ENCODE measurements around the gene SLC9A2. TPM values are rescaled to one million over a fixed set of nuclear protein-coding genes. Genes with fewer than 3 reads are reported as not detected.

SLC9A2 gene
- total and polyA plus RNA-seq, 2 of the 13 experiments (the other 11 are each of a cell fraction or from before 2014, with no cell fraction given) = 0.02 TPM; not detected in 1

DNA sequence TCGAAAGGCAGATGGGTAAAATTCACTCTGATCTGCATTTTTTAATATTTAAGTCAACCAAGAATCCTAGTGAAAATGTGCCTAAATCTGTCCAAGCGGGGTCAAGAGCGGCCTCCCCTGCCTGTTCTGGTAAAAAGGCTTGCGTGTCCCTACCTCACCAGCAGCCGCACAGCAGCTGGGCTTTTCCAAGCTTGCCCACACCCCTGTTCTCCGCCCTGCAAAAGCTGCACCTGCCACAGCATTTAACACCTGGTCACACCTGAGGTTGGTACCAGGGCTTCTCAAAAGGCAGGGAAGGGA is 116.7 kb downstream of the SLC9A2 start (continued):
- TF ChIP-seq, protein P1, sequence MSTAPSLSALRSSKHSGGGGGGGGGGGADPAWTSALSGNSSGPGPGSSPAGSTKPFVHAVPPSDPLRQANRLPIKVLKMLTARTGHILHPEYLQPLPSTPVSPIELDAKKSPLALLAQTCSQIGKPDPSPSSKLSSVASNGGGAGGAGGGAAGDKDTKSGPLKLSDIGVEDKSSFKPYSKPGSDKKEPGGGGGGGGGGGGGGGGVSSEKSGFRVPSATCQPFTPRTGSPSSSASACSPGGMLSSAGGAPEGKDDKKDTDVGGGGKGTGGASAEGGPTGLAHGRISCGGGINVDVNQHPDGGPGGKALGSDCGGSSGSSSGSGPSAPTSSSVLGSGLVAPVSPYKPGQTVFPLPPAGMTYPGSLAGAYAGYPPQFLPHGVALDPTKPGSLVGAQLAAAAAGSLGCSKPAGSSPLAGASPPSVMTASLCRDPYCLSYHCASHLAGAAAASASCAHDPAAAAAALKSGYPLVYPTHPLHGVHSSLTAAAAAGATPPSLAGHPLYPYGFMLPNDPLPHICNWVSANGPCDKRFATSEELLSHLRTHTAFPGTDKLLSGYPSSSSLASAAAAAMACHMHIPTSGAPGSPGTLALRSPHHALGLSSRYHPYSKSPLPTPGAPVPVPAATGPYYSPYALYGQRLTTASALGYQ (CRISPR knock-in tag; IDR thresholded peaks at IDR 0.05) = peak; percentile 44; the same call in 1 of the 2 replicates
- TF ChIP-seq ZNF724P (CRISPR knock-in tag; IDR thresholded peaks at IDR 0.05; ENCODE audit: borderline replicate concordance) = peak; percentile 83
- TF ChIP-seq, protein P2, sequence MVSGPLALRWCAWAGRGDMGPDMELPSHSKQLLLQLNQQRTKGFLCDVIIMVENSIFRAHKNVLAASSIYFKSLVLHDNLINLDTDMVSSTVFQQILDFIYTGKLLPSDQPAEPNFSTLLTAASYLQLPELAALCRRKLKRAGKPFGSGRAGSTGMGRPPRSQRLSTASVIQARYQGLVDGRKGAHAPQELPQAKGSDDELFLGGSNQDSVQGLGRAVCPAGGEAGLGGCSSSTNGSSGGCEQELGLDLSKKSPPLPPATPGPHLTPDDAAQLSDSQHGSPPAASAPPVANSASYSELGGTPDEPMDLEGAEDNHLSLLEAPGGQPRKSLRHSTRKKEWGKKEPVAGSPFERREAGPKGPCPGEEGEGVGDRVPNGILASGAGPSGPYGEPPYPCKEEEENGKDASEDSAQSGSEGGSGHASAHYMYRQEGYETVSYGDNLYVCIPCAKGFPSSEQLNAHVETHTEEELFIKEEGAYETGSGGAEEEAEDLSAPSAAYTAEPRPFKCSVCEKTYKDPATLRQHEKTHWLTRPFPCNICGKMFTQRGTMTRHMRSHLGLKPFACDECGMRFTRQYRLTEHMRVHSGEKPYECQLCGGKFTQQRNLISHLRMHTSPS (CRISPR knock-in tag; IDR thresholded peaks at IDR 0.05; ENCODE audit: low read depth) = no peak
- 0 out of 2 replicates have a peak, but pooled peaks have one; percentile 17 for TF ChIP-seq SIN3A (IDR thresholded peaks at IDR 0.05; ENCODE audit: borderline replicate concordance, low read depth, low read length)
- TF ChIP-seq ZNF230 (CRISPR knock-in tag; IDR thresholded peaks at IDR 0.05) = no peak
- TF ChIP-seq ZMYM4 (CRISPR knock-in tag; IDR thresholded peaks at IDR 0.05) = no peak
- TF ChIP-seq ZBTB43 (CRISPR knock-in tag; conservative IDR thresholded peaks at IDR 0.05) = peak; percentile 38
- TF ChIP-seq DNMT3B (CRISPR knock-in tag; conservative IDR thresholded peaks at IDR 0.05) = 0 out of 2 replicates have a peak, but pooled peaks have one; percentile 20
- peak; percentile 56; the same call in 1 of the 2 replicates for TF ChIP-seq PHF21A (CRISPR knock-in tag; IDR thresholded peaks at IDR 0.05)
- TF ChIP-seq ZNF232 (CRISPR knock-in tag; IDR thresholded peaks at IDR 0.05; ENCODE audit: borderline replicate concordance) = 0 out of 2 replicates have a peak, but pooled peaks have one; percentile 20
- TF ChIP-seq SNAI1 (CRISPR knock-in tag; IDR thresholded peaks at IDR 0.05; ENCODE audit: borderline replicate concordance) = 0 out of 2 replicates have a peak, but pooled peaks have one; percentile 50
- TF ChIP-seq U2AF1 (optimal IDR thresholded peaks at IDR 0.05; ENCODE audit: low read depth, low read length) = peak; percentile 29
- 0 out of 2 replicates have a peak, but pooled peaks have one; percentile 7 for TF ChIP-seq NAIF1 (CRISPR knock-in tag; IDR thresholded peaks at IDR 0.05; ENCODE audit: borderline replicate concordance)
- peak; percentile 35; the same call in 1 of the 2 replicates for TF ChIP-seq KDM5A (IDR thresholded peaks at IDR 0.05; ENCODE audit: borderline replicate concordance, low read length)
- TF ChIP-seq MYC (CRISPR knock-in tag; IDR thresholded peaks at IDR 0.05; ENCODE audit: borderline replicate concordance) = peak; percentile 10; the same call in 1 of the 2 replicates
- 0 out of 2 replicates have a peak, but pooled peaks have one; percentile 4 for TF ChIP-seq RFXAP (CRISPR knock-in tag; IDR thresholded peaks at IDR 0.05; ENCODE audit: borderline replicate concordance)

Measured in HepG2 (cell line).